ENCODE measurements around the gene PPFIA1.
"Not testable (repeated sequence)": the region's sequence is repeated elsewhere in the genome, so short reads cannot be mapped to it uniquely, and the experiment has no call there.

- TF ChIP-seq CTCF (IDR thresholded peaks at IDR 0.05; ENCODE audit: low read length); EZH2 (optimal IDR thresholded peaks at IDR 0.05; ENCODE audit: low read depth, low read length): not testable (repeated sequence)
Measured at GRCh38 chr11:70331320-70331843, 60.9 kb downstream of the PPFIA1 start.

All from MM.1S (cell line).